Caco-2 (cell line): Measurements from ENCODE around the gene LRMDA. TPM values are rescaled to one million over a fixed set of nuclear protein-coding genes. Genes with fewer than 3 reads are reported as not detected.

Source experiments
- BruUV-seq: library from RNA; stranded (reverse); fragments of 400-500 nt; replicated peaks from 2 replicates; lab custom pipeline; 2021; lab: Mats Ljungman, UMichigan
- CTCF ChIA-PET: fragments of 300-600 bp; sonication (Branson Sonifier 250); formaldehyde crosslinking; loops from one replicate; lab custom pipeline; 2022; ENCODE audit warnings: antibody characterized with exemption; lab: Charles Lee
- POLR2A ChIA-PET: fragments of 300-600 bp; sonication (Branson Sonifier 250); formaldehyde crosslinking; loops from one replicate; lab custom pipeline; 2022; ENCODE audit warnings: antibody characterized with exemption; lab: Charles Lee
- DNase-seq, 2 experiments: peaks; one replicate each; pipeline versions ENCODE4 v3.0.0 to v3.0.0-alpha.2; 2020 to 2022
- H3K27me3 ChIP-seq: replicated peaks from 2 replicates; pipeline ENCODE4 v1.6.0; 2011; ENCODE audit warnings: low read length; ENCODE audit not compliant: control insufficient read depth, insufficient read depth
- H3K36me3 ChIP-seq: 2 replicates; pipeline ENCODE4 v1.5.1; 2011; ENCODE audit warnings: low read length; ENCODE audit not compliant: control insufficient read depth, insufficient read depth
- H3K4me1 ChIP-seq: fragments of 250-450 bp; sonication (Bioruptor Pico); 2 replicates; pipeline ENCODE4 v1.5.1; 2020; ENCODE audit warnings: mild to moderate bottlenecking
- H3K4me3 ChIP-seq: 2 replicates; pipeline ENCODE4 v1.5.1; 2011; ENCODE audit warnings: low read depth, mild to moderate bottlenecking, control low read depth, low read length
- H3K9me3 ChIP-seq: fragments of 250-450 bp; sonication (Bioruptor Pico); 2 replicates; pipeline ENCODE4 v1.5.1; 2020; ENCODE audit warnings: mild to moderate bottlenecking, moderate library complexity
- H3K27ac Mint-ChIP-seq: one replicate; pipeline ENCODE4 v1.8.0; 2022; ENCODE audit warnings: mixed read lengths; ENCODE audit not compliant: unreplicated experiment
- H3K27me3 Mint-ChIP-seq: one replicate; pipeline ENCODE4 v1.8.0; 2022; ENCODE audit warnings: mixed read lengths; ENCODE audit not compliant: insufficient read depth, unreplicated experiment
- H3K36me3 Mint-ChIP-seq: one replicate; pipeline ENCODE4 v1.8.0; 2022; ENCODE audit warnings: mild to moderate bottlenecking, mixed read lengths; ENCODE audit not compliant: insufficient read depth, unreplicated experiment
- H3K4me1 Mint-ChIP-seq: one replicate; pipeline ENCODE4 v1.8.0; 2022; ENCODE audit warnings: low read depth, mixed read lengths; ENCODE audit not compliant: unreplicated experiment
- H3K4me3 Mint-ChIP-seq: one replicate; pipeline ENCODE4 v1.8.0; 2022; ENCODE audit warnings: mild to moderate bottlenecking, moderate library complexity, mixed read lengths; ENCODE audit not compliant: unreplicated experiment
- H3K9me3 Mint-ChIP-seq: one replicate; pipeline ENCODE4 v1.8.0; 2022; ENCODE audit warnings: mixed read lengths; ENCODE audit not compliant: unreplicated experiment
- CTCF ChIP-seq, 2 experiments: fragments of 200-600 bp in 1 of 2; IDR thresholded peaks; 1 replicate in 1 of 2; 2 replicates in 1 of 2; pipeline versions ENCODE4 v1.5.1 to v1.8.0; 2011 to 2022; ENCODE audit warnings: antibody characterized with exemption in 1 of 2, control low read depth in 1 of 2, inconsistent platforms in 1 of 2, low read depth in 1 of 2, low read length in 1 of 2, mild to moderate bottlenecking in 1 of 2, moderate library complexity in 1 of 2; ENCODE audit not compliant: insufficient read depth in 1 of 2, severe bottlenecking in 1 of 2, unreplicated experiment in 1 of 2
- intact Hi-C: fragments of 100-400 bp; cut with micrococcal nuclease; formaldehyde crosslinking; loops from one replicate; pipeline ENCODE4 v1.10.0; 2022; ENCODE audit not compliant: unreplicated experiment
- total RNA-seq: library from RNA; stranded (reverse); gene quantifications from 2 replicates; pipeline ENCODE4 v1.2.3, GENCODE V29; 2022

LRMDA gene
- total RNA-seq, 1 experiment from 2014 or later, result 18.5 TPM

GRCh38 chr10:75862935-75863334 is 431.5 kb downstream of the LRMDA start:
- H3K27ac Mint-ChIP-seq, result no peak overlapping the region
- ChIA-PET POLR2A (no interaction called here), CTCF (interaction anchor here (0.6 kb wide), 1 partner anchor 440 kb away, joined by 3 read pairs; no protein-coding TSS in a partner anchor)

GRCh38 chr10:75864717-75865116 is 433.3 kb downstream of the LRMDA start:
- Mint-ChIP-seq H3K4me3 (no peak overlapping the region), H3K4me1 (no peaks in the 10 kb centered on the region), H3K27me3 (no peaks in the 10 kb centered on the region), H3K36me3 (no peaks in the 10 kb centered on the region), H3K9me3 (no peaks in the 10 kb centered on the region), H3K27ac (no peak overlapping the region)
- no peak for DNase-seq
- intact Hi-C loops, result no loop called here
- TF ChIP-seq CTCF (IDR thresholded peaks at IDR 0.05; ENCODE audit: insufficient read depth in 1 of 2, low read depth in 1 of 2, low read length in 1 of 2, severe bottlenecking in 1 of 2, unreplicated experiment in 1 of 2), result no peak
- no peak overlapping the region for H3K4me3 ChIP-seq
- ChIA-PET CTCF (no interaction called here), POLR2A (no interaction called here)
- H3K9me3 ChIP-seq, result no peaks in the 10 kb centered on the region
- no peaks in the 10 kb centered on the region for H3K27me3 ChIP-seq
- no peaks in the 10 kb centered on the region for H3K36me3 ChIP-seq
- no TSS peak for BruUV-seq
- no peaks in the 10 kb centered on the region for H3K4me1 ChIP-seq

More at GRCh38 chr10:75862935-75863334, 431.5 kb downstream of the LRMDA start:
- H3K27me3 ChIP-seq, result no peaks in the 10 kb centered on the region
- intact Hi-C loops, result no loop called here
- peaks cover 3% of the 10 kb centered on the region; the same call in 1 of the 2 replicates for H3K4me1 ChIP-seq
- no peak for DNase-seq
- H3K9me3 ChIP-seq, result no peaks in the 10 kb centered on the region
- Mint-ChIP-seq H3K4me3 (no peak overlapping the region), H3K9me3 (no peaks in the 10 kb centered on the region), H3K4me1 (no peaks in the 10 kb centered on the region), H3K36me3 (no peaks in the 10 kb centered on the region), H3K27me3 (no peaks in the 10 kb centered on the region)
- TF ChIP-seq CTCF (IDR thresholded peaks at IDR 0.05; ENCODE audit: insufficient read depth in 1 of 2, low read depth in 1 of 2, low read length in 1 of 2, severe bottlenecking in 1 of 2, unreplicated experiment in 1 of 2), result no peak
- BruUV-seq, result no TSS peak
- no peaks in the 10 kb centered on the region for H3K36me3 ChIP-seq
- no peak overlapping the region for H3K4me3 ChIP-seq

- Mint-ChIP-seq H3K4me1 (peaks cover 3% of the 10 kb centered on the region), H3K4me3 (no peak overlapping the region), H3K27ac (no peak overlapping the region), H3K9me3 (no peaks in the 10 kb centered on the region), H3K27me3 (no peaks in the 10 kb centered on the region), H3K36me3 (no peaks in the 10 kb centered on the region)
- no peaks in the 10 kb centered on the region for H3K27me3 ChIP-seq
- H3K4me1 ChIP-seq, result no peaks in the 10 kb centered on the region
- H3K9me3 ChIP-seq, result no peaks in the 10 kb centered on the region
- POLR2A ChIA-PET, result interaction anchor here (0.6 to 0.7 kb wide), 2 partner anchors 9 to 10 kb away, joined by 3 read pairs; no protein-coding TSS in a partner anchor
- H3K4me3 ChIP-seq, result no peak overlapping the region
- DNase-seq, result no peak
- no peaks in the 10 kb centered on the region for H3K36me3 ChIP-seq
- TF ChIP-seq CTCF (IDR thresholded peaks at IDR 0.05; ENCODE audit: insufficient read depth in 1 of 2, low read depth in 1 of 2, low read length in 1 of 2, severe bottlenecking in 1 of 2, unreplicated experiment in 1 of 2), result no peak
- no TSS peak for BruUV-seq
- CTCF ChIA-PET, result no interaction called here
- intact Hi-C loops, result no loop called here
Observed at GRCh38 chr10:75865413-75866299, 434.2 kb downstream of the LRMDA start.
